HG03565 (cell line): Measurements from ENCODE around the gene BIRC6.
"Not testable (repeated sequence)": the region's sequence is repeated elsewhere in the genome, so short reads cannot be mapped to it uniquely, and the experiment has no call there.

Source experiments
- ATAC-seq: cut with Tn5 transposase; IDR thresholded peaks from one replicate; pipeline ENCODE4 v1.9.1; 2021; ENCODE audit warnings: mild to moderate bottlenecking, moderate library complexity; ENCODE audit not compliant: unreplicated experiment

BIRC6 gene, protein sequence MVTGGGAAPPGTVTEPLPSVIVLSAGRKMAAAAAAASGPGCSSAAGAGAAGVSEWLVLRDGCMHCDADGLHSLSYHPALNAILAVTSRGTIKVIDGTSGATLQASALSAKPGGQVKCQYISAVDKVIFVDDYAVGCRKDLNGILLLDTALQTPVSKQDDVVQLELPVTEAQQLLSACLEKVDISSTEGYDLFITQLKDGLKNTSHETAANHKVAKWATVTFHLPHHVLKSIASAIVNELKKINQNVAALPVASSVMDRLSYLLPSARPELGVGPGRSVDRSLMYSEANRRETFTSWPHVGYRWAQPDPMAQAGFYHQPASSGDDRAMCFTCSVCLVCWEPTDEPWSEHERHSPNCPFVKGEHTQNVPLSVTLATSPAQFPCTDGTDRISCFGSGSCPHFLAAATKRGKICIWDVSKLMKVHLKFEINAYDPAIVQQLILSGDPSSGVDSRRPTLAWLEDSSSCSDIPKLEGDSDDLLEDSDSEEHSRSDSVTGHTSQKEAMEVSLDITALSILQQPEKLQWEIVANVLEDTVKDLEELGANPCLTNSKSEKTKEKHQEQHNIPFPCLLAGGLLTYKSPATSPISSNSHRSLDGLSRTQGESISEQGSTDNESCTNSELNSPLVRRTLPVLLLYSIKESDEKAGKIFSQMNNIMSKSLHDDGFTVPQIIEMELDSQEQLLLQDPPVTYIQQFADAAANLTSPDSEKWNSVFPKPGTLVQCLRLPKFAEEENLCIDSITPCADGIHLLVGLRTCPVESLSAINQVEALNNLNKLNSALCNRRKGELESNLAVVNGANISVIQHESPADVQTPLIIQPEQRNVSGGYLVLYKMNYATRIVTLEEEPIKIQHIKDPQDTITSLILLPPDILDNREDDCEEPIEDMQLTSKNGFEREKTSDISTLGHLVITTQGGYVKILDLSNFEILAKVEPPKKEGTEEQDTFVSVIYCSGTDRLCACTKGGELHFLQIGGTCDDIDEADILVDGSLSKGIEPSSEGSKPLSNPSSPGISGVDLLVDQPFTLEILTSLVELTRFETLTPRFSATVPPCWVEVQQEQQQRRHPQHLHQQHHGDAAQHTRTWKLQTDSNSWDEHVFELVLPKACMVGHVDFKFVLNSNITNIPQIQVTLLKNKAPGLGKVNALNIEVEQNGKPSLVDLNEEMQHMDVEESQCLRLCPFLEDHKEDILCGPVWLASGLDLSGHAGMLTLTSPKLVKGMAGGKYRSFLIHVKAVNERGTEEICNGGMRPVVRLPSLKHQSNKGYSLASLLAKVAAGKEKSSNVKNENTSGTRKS (N-terminal part only)

DNA sequence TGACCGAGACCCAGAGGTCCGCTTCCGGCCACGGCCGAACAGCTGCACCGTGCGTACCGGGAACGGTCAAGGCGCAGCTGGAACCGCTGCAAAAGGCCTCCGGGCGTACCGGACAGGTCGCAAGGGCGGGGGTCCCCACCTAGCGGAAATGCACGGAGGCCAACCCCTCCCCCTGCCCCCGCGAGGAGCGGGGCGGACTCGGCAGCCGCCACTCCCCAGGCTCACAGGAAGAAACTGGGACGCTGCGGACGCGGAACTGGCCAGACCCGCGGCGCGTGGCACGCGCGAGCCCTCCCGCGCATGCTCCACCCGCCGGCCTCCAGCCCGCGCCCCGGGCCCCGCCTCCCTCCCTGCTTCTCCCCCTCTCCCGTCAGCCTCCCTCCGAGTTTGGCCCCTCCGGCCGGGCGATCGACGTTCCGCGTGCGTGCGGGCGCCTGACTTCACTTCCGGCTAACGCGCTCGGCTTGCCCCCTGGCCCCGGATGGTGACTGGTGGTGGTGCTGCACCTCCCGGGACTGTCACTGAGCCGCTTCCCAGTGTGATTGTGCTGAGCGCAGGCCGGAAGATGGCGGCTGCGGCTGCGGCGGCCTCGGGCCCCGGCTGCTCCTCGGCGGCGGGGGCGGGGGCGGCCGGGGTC, at the start of gene BIRC6:
Gene BIRC6, plus strand, starts transcription at position 343 of the 637 bp plus-strand sequence. Its CDS starts 139 bp downstream, at position 482.
- peak; percentile 70 for ATAC-seq

DNA sequence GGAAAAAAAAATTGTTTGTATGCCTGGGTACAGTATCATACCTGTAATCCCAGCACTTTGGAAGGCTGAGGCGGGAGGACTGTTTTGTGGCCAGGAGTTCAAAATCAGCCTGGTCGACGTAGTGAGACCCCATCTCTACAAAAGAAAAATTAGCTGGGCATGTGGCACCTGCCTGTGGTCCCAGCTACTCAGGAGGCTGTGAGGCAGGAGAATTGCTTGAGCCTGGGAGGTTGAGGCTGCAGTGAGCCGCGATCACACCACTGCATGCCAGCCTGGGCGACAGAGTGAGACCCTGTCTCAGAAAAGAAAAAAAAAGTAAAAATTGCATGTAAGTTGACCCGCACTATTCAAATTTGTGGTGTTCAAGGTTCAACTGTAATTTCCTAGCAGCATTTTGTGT, 46.2 kb upstream of the BIRC6 start:
- ATAC-seq: no peak

DNA sequence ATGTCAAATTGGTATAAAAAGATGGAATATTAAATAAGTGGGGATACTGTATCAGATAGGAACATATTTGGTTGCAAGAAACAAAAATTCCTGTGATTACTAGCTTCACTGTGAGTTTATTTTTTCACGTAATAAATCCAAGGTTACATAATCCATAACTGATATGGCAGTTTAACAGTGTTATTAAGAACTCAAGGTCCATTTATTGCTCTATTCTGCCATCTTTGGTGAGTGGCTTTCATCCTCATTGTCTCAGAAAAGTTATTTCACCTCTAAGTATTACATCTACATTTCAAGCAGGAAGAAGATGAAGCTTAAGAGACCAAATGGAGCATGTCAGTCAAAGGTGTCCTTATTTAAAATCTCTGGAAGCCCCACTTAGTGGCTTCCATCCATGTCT, 41.9 kb upstream of the BIRC6 start:
- ATAC-seq: no peak

DNA sequence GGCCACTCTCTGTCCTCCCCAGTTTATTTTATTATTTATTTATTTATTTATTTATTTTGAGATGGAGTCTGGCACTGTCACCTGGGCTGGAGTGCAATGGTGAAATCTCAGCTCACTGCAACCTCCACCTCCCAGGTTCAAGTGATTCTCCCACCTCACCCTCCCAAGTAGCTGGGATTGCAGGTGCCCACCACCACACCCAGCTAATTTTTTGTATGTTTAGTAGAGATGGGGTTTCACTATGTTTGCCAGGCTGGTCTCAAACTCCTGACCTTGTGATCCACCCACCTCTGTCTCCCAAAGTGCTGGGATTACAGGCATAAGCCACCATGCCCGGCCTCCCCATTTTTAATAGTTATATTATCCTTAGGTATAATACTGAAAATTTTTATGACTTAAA, 28.1 kb upstream of the BIRC6 start:
- not testable (repeated sequence) for ATAC-seq

DNA sequence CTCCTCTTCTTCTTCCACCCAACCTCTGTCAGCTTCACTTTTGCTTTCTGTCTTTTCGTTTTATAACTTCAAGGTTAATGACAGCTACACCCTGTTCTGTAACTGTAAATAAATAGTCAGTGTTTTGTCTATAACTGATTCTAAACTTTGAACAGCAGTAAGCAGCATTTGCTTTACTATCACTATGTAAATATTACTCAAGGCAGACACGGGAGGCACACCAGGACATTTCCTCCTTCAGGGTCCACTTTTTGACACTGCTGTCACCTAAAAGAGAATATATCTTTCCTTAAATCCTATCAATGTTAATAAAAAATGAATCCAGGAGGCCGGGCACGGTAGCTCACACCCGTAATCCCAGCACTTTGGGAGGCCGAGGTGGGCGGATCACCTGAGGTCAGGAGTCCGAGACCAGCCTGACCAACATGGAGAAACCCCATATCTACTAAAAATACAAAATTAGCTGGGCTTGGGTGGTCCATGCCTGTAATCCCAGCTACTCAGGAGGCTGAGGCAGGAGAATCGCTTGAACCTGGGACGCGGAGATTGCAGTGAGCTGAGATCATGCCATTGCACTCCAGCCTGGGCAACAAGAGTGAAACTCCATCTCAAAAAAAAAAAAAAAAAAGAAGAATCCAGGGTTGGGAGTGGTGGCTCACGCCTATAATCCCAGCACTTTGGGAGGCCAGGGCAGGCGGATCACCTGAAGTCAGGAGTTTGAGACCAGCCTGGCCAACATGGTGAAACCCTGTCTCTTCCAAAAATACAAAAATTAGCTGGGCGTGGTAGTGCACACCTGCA, 27.4 kb upstream of the BIRC6 start:
- ATAC-seq: not testable (repeated sequence)

DNA sequence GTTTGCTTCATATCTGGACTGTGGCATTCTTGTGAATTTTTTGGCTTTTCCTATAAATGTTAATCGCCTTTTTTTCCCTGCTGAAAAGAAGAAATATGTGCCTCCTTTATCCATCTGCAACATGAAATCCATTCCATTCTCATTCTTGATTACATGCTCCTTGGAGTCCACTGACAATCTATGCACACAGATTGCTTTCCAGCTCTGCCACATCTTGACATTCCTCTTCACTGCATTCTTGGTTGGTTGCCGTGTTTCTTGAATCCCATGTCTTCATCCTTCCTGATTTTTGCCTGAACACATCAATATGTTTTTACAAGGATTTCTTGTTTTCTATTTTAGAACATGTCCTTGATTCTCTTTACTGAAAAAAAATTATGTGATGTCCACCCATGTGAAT, 26.7 kb upstream of the BIRC6 start:
- ATAC-seq: no peak

DNA sequence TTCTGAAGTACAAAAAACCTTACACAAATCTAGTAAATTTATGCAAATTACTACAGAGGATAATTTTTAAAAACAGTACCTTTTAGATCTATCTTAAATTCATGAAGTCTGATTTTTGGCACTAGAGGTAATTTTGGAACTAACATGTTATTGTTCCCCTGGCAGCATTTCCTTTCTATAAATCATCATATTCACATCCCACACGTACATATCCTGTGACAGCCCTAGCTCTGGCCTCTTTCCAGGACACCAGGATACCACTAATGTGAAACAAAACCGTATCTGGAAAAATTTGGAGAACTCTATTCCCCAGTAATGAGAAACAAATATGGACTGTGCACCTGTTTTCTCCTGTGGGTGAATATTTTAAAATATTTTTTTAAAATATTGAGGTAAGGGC, 14.0 kb upstream of the BIRC6 start:
- no peak for ATAC-seq

DNA sequence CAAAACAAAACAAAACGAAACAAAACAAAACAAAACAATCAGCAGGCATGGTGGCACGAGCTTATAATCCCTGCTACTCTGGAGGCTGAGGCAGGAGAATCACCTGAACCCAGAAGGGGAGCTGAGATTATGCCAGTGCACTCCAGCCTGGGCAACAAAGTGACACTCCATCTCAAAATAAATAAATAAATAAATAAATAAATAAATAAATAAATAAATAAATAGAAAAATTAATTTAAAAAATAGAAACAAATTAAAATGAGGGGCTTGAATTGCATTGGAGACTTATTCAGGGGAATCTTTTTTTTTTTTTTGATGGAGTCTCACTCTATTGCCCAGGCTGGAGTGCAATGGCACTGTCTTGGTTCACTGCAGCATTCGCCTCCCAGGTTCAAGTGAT, 6.0 kb upstream of the BIRC6 start:
- not testable (repeated sequence) for ATAC-seq

DNA sequence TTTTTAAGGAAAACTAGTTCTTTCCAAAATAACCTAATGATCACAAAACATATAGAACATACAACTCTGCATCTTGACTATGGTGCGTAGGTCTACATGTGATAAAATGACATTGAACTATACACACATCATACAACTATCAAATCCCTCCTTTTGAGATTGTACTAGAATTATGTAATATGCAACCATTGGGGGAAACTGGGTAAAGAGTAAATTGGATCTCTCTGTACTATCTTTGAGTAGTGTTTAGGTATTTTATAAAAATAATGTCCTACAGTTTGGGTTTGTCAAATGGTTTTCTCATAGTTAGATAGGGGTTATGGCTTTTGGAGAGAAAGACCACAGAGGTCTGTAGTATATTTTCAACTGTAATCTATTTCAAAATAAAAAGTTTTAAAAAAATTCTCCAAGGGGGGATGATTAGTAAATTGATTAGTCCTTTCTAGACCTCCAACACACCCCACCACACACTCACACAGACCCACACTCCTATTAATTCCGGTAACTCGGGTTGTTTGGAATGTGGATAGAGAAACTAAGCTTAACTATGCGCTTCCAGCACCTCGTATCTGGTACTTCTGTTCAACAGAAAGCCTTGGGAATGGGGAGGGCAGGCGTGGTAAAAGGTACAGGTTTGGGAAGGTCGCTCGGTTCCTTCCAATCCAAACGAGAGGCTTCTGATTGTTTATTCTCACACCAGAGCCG, 695 bp upstream of the BIRC6 start:
- ATAC-seq: no peak

DNA sequence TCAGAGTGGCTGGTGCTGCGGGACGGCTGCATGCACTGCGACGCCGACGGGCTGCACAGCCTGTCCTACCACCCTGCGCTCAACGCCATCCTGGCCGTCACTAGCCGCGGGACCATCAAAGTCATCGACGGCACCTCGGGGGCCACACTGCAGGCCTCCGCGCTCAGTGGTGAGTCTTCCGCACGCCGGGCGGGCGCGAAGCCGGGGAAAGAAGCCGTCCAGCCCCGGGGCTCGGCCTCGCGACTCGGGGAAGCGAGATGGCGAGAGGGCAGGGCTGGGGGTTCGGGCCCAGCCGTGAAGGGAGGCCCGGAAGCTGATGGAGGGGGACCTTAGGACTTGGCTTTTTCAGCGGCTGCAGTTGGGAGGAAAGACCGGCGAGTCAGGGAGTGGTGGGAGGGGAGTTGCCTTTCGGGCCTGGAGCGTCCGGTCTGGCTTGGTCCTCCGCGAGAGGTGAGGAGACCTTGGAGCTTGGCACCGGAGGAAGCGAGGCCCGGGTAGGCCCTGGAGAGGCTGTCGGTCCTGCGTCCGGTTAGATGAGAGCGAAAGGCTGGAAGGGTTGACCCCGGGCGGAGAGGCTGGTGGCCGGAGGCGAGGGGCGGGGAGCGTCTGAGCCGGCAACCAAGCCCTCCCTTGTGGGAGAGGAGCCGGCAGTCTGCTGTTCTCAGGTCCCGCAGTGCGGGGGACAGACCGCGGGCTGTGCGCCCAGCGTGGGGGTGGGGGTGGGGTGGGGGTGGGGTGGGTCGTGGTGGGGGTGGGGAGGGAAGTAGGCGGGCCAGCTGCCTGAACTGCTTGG, 691 bp downstream of the BIRC6 start:
- ATAC-seq: no peak

DNA sequence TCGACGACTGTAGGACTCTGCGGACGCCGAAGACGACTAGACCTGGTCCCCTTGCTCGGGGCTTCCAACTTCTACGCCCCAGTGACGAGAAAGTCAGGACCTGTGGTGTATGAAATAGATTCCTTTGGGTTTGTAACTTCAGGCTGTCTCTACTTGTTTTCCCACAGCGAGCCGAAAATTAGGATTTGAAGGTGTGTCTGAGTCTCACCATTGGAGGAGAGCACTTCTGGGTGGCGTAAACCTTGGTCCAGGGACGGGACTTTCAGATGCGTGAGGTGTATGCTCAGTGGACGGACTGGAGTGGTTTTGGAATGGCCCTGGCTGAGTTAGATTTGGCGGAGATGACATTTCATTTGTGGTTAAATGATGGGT, 1.3 kb downstream of the BIRC6 start:
- ATAC-seq: no peak

DNA sequence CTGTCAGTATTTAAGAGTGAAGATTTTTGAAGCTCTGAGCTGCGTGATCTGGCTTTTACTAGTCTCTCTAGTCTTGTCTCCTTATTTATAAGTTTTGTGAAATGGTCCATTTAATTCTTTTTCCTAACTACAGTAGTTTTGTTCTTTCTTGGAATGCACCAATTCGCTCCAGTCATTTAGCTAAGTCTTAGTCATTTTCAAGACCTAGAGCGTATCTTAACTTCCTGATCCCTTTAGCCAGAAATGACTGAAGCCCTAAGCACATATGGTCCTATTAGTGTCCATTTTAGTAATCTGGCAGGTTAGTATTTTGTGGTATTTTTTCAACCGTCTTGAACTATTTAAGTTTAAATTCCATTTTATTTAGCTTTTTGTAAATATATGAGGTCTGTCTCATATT, 3.6 kb downstream of the BIRC6 start:
- ATAC-seq: no peak

DNA sequence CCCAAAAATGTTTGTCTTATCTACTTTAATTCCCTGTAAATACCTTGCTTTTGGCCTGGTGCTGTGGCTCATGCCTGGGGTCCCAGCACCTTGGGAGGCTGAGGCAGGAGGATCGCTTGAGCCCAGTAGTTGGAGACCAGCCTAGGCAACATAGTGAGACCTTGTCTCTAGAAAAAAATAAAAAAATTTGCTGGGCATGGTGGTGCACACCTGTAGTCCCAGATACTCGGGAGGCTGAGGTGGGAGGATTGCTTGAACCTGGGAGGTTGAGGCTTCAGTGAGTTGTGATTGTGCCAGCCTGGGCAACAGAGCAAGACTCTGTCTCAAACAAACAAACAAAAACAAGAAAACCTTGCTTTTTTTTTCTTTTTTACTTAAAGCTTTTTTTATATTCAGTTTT, 6.2 kb downstream of the BIRC6 start:
- not testable (repeated sequence) for ATAC-seq

DNA sequence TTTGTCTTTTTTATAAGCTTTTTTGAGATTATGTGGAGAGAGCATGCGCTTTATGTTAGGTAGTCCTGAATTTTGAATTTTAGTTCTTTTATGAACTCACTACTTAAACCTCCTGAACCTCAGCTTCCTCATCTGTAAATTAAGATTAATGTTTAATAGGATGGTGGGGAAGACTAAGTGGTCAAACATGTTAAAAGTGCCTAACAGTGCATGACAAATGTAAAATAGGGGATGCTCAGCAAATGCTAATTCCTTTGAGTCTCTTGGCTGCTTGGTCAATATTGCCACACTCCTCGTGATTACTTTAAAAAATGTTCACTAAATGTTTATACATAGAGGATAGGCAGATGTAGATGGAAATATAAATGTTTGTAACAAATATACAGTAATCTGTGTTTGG, 6.8 kb downstream of the BIRC6 start:
- ATAC-seq: no peak

DNA sequence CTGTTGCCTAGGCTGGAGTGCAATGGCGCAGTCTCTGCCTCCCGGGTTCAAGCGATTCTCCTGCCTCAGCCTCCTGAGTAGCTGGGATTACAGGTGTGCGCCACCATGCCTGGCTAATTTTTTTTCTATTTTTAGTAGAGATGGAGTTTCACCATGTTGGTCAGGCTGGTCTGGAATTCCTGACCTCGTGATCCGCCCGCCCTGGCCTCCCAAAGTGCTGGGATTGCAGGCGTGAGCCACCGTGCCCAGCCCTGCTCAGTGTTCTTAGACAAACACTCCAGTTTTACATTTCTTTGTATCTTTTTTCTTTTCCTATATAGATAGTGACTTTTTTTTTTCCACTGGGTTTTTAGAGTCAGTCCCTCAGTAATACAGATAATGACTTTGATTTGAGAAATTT, 7.5 kb downstream of the BIRC6 start:
- not testable (repeated sequence) for ATAC-seq

DNA sequence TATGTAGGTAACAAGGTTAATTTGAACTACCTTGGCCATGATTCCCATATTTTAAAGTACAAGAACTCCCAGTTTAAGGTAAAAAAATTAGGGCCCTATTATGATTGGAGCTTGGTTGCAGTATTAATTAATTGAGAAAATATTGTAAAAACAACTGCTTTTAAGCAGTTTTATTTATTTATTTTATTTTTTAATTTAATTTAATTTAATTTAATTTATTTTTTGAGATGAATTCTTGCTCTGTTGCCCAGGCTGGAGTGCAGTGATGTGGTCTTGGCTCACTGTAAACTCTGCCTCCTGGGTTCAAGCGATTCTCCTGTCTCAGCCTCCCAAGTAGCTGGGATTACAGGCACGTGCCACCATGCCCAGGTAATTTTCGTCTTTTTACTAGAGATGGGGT, 8.9 kb downstream of the BIRC6 start:
- ATAC-seq: not testable (repeated sequence)

DNA sequence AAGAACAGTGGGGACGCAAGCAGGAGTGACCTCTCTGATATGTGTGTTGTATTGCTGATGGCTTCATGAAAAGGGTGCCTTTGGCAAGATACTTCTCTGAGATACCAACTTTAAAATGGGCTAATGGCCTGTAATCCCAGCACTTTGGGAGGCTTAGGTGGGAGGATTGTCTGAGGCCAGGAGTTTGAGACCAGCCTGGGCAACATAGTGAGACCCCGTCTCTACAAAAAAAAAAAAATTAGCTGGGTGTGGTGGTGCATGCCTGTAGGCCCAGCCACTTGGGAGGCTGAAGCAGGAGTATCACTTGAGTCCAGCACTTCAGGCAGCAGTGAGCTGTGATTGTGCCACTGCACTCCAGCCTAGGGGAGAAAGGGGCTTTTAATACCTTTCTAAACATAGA, 9.8 kb downstream of the BIRC6 start:
- ATAC-seq: no peak

DNA sequence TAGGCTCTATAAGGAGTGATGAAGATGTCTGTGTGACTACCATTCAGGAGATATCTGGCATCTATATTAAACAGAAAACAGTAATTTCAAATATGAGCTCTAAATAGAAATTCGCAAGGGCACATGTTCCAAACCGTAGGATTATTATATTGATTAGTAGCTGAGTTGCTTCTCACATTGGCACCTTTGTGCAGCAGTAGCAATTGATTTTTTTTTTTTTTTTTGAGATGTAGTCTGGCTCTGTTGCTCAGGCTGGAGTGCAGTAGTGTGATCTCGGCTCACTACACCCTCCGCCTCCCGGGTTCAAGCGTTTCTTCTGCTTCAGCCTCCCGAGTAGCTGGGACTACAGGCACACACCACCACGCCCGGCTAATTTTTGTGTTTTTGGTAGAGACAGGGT, 12.4 kb downstream of the BIRC6 start:
- no peak for ATAC-seq
